HL-60 (cell line): Measurements from ENCODE around the gene KCNAB1.

Experiments used
- GABPA ChIP-seq: IDR thresholded peaks from 2 replicates; pipeline ENCODE4 v1.6.1; 2012; ENCODE audit warnings: low read depth
- POLR2AphosphoS5 ChIP-seq: IDR thresholded peaks from 2 replicates; pipeline ENCODE4 v1.6.1; 2012; ENCODE audit warnings: low read depth
- SPI1 ChIP-seq: IDR thresholded peaks from 2 replicates; pipeline ENCODE4 v1.6.1; 2012; ENCODE audit warnings: low read depth, mild to moderate bottlenecking, borderline replicate concordance
- TF ChIP-seq, protein P1 (sequence below): IDR thresholded peaks from one replicate; pipeline ENCODE4 v1.5.1; 2011; ENCODE audit warnings: low read length, control low read depth, inconsistent platforms; ENCODE audit not compliant: insufficient read depth
- TF ChIP-seq, protein P2 (sequence below): IDR thresholded peaks from 2 replicates; pipeline ENCODE4 v1.6.1; 2012; ENCODE audit warnings: low read depth; ENCODE audit not compliant: insufficient replicate concordance

DNA sequence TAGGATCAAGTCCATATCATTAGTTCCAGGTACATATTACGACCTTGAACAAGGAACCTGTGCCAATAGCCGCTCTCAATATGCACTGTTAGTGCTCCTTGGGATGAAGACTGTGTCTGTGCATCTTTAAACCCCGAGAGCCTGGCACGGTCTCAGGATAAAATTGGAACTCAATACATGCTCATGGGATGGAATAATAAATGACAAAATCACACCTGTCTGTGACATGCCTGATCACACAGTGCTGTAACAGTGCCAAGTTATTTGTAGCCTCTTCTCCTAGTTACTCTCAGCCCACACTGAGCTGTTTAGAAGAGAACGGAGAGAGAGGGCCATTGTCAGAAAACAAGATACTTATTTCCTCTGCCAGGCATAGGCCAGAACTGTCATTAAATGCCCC lies 352.3 kb downstream of the KCNAB1 start:
- TF ChIP-seq, protein P1, sequence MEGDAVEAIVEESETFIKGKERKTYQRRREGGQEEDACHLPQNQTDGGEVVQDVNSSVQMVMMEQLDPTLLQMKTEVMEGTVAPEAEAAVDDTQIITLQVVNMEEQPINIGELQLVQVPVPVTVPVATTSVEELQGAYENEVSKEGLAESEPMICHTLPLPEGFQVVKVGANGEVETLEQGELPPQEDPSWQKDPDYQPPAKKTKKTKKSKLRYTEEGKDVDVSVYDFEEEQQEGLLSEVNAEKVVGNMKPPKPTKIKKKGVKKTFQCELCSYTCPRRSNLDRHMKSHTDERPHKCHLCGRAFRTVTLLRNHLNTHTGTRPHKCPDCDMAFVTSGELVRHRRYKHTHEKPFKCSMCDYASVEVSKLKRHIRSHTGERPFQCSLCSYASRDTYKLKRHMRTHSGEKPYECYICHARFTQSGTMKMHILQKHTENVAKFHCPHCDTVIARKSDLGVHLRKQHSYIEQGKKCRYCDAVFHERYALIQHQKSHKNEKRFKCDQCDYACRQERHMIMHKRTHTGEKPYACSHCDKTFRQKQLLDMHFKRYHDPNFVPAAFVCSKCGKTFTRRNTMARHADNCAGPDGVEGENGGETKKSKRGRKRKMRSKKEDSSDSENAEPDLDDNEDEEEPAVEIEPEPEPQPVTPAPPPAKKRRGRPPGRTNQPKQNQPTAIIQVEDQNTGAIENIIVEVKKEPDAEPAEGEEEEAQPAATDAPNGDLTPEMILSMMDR, result no peak
- TF ChIP-seq, protein P2, sequence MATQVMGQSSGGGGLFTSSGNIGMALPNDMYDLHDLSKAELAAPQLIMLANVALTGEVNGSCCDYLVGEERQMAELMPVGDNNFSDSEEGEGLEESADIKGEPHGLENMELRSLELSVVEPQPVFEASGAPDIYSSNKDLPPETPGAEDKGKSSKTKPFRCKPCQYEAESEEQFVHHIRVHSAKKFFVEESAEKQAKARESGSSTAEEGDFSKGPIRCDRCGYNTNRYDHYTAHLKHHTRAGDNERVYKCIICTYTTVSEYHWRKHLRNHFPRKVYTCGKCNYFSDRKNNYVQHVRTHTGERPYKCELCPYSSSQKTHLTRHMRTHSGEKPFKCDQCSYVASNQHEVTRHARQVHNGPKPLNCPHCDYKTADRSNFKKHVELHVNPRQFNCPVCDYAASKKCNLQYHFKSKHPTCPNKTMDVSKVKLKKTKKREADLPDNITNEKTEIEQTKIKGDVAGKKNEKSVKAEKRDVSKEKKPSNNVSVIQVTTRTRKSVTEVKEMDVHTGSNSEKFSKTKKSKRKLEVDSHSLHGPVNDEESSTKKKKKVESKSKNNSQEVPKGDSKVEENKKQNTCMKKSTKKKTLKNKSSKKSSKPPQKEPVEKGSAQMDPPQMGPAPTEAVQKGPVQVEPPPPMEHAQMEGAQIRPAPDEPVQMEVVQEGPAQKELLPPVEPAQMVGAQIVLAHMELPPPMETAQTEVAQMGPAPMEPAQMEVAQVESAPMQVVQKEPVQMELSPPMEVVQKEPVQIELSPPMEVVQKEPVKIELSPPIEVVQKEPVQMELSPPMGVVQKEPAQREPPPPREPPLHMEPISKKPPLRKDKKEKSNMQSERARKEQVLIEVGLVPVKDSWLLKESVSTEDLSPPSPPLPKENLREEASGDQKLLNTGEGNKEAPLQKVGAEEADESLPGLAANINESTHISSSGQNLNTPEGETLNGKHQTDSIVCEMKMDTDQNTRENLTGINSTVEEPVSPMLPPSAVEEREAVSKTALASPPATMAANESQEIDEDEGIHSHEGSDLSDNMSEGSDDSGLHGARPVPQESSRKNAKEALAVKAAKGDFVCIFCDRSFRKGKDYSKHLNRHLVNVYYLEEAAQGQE, result no peak
- TF ChIP-seq GABPA (no peak), POLR2AphosphoS5 (no peak), SPI1 (no peak)
